Hepatocyte (in vitro differentiated cells): ENCODE results near the gene CELSR3.

Experiments used
- EZH2 ChIP-seq: fragments of 200-600 bp; sonication (generic); IDR thresholded peaks from 2 replicates; pipeline ENCODE4 v1.6.1; 2016; ENCODE audit warnings: antibody characterized with exemption, mild to moderate bottlenecking, borderline replicate concordance
- TF ChIP-seq, protein P1 (sequence below): fragments of 200-600 bp; sonication (generic); IDR thresholded peaks from 2 replicates; pipeline ENCODE4 v1.5.1; 2016; ENCODE audit warnings: antibody characterized with exemption, mild to moderate bottlenecking; ENCODE audit not compliant: poor library complexity

GRCh38 chr3:48702320-48702920, 39.7 kb upstream of the CELSR3 start:
- TF ChIP-seq, protein P1, sequence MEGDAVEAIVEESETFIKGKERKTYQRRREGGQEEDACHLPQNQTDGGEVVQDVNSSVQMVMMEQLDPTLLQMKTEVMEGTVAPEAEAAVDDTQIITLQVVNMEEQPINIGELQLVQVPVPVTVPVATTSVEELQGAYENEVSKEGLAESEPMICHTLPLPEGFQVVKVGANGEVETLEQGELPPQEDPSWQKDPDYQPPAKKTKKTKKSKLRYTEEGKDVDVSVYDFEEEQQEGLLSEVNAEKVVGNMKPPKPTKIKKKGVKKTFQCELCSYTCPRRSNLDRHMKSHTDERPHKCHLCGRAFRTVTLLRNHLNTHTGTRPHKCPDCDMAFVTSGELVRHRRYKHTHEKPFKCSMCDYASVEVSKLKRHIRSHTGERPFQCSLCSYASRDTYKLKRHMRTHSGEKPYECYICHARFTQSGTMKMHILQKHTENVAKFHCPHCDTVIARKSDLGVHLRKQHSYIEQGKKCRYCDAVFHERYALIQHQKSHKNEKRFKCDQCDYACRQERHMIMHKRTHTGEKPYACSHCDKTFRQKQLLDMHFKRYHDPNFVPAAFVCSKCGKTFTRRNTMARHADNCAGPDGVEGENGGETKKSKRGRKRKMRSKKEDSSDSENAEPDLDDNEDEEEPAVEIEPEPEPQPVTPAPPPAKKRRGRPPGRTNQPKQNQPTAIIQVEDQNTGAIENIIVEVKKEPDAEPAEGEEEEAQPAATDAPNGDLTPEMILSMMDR = no peak
- TF ChIP-seq EZH2 = no peak
